Endothelial cell of umbilical vein (primary cell): Measurements from ENCODE around the gene CERS6. TPM values are rescaled to one million over a fixed set of nuclear protein-coding genes. Genes with fewer than 3 reads are reported as not detected.

ENCODE experiments used
- BruUV-seq: library from RNA; stranded (reverse); fragments of 400-500 nt; replicated peaks from 2 replicates; lab custom pipeline; 2021; lab: Mats Ljungman, UMichigan
- CTCF ChIA-PET: fragments of 300-600, 350-600 bp; sonication (Branson Sonifier 250); formaldehyde crosslinking; loops from one replicate; lab custom pipeline; 2021; ENCODE audit warnings: antibody characterized with exemption, inconsistent platforms; lab: Charles Lee
- POLR2A ChIA-PET: fragments of 300-600, 350-600 bp; sonication (Branson Sonifier 250); formaldehyde crosslinking; loops from one replicate; lab custom pipeline; 2021; ENCODE audit warnings: antibody characterized with exemption, inconsistent platforms; lab: Charles Lee
- DNase-seq: peaks from one replicate; pipeline ENCODE4 v3.0.0-alpha.2; 2011; ENCODE audit warnings: low read depth, low spot score
- FAIRE-seq: peaks from 2 replicates; lab custom pipeline; 2011; peaks lifted over from hg19 to GRCh38; lab: Jason Lieb, UNC
- H2AFZ ChIP-seq: 2 replicates; pipeline ENCODE4 v1.6.0; 2012; ENCODE audit warnings: low read depth, low read length, control low read depth, inconsistent platforms
- H3K27ac ChIP-seq: 2 replicates; pipeline ENCODE4 v1.5.1; 2011; ENCODE audit warnings: low read depth, mild to moderate bottlenecking, control low read depth, low read length, moderate library complexity; ENCODE audit not compliant: insufficient read depth
- H3K27me3 ChIP-seq, 2 experiments: 2 replicates each; pipeline versions ENCODE4 v1.6.0 to v1.6.1; 2011; ENCODE audit warnings: low read length in 2 of 2, mixed read lengths in 1 of 2; ENCODE audit not compliant: control insufficient read depth in 2 of 2, insufficient read depth in 2 of 2
- H3K36me3 ChIP-seq, 2 experiments: 2 replicates in 1 of 2; 3 replicates in 1 of 2; pipeline ENCODE4 v1.5.1; 2011; ENCODE audit warnings: low read length in 2 of 2, mild to moderate bottlenecking in 1 of 2, moderate library complexity in 1 of 2; ENCODE audit not compliant: control insufficient read depth in 2 of 2, insufficient read depth in 2 of 2; ENCODE audit errors: extremely low read depth in 1 of 2
- H3K4me1 ChIP-seq: 3 replicates; pipeline ENCODE4 v1.5.1; 2011; ENCODE audit warnings: mild to moderate bottlenecking, low read length; ENCODE audit not compliant: control insufficient read depth, insufficient read depth; ENCODE audit errors: extremely low read depth
- H3K4me2 ChIP-seq: 2 replicates; pipeline ENCODE4 v1.6.1; 2011; ENCODE audit warnings: low read length, control low read depth, mixed read lengths; ENCODE audit not compliant: insufficient read depth
- H3K4me3 ChIP-seq, 3 experiments: fragments of 200-600 bp in 1 of 3; sonication (generic), shearing (Covaris generic) in 1 of 3; replicated peaks in 1 of 3; 2 replicates each; pipeline ENCODE4 v1.5.1; 2011 to 2016; ENCODE audit warnings: control low read depth in 3 of 3, low read length in 3 of 3, mild to moderate bottlenecking in 2 of 3, inconsistent platforms in 1 of 3, low read depth in 1 of 3, moderate library complexity in 1 of 3; ENCODE audit not compliant: insufficient read depth in 1 of 3
- H3K79me2 ChIP-seq: 2 replicates; pipeline ENCODE4 v1.6.0; 2012; ENCODE audit warnings: low read length, inconsistent platforms; ENCODE audit not compliant: control insufficient read depth, insufficient read depth
- H3K9ac ChIP-seq: replicated peaks from 2 replicates; pipeline ENCODE3; 2011; ENCODE audit warnings: low read length, control low read depth; ENCODE audit not compliant: insufficient read depth; ENCODE audit errors: extremely low read depth
- H3K9me1 ChIP-seq: replicated peaks from 3 replicates; pipeline ENCODE4 v1.6.0; 2011; ENCODE audit warnings: mild to moderate bottlenecking, low read length; ENCODE audit not compliant: control insufficient read depth, insufficient read depth; ENCODE audit errors: extremely low read depth
- H3K9me3 ChIP-seq: replicated peaks from 2 replicates; pipeline ENCODE4 v1.5.1; 2012; ENCODE audit warnings: low read length, inconsistent platforms; ENCODE audit not compliant: control insufficient read depth, insufficient read depth
- H4K20me1 ChIP-seq: replicated peaks from 2 replicates; pipeline ENCODE3; 2011; ENCODE audit warnings: mild to moderate bottlenecking, low read length; ENCODE audit not compliant: control insufficient read depth, insufficient read depth; ENCODE audit errors: extremely low read depth
- EZH2 ChIP-seq: IDR thresholded peaks from 2 replicates; pipeline ENCODE4 v1.6.1; 2012; ENCODE audit warnings: borderline replicate concordance, low read depth, mild to moderate bottlenecking, moderate library complexity, low read length, inconsistent platforms; ENCODE audit not compliant: severe bottlenecking
- FOS ChIP-seq: IDR thresholded peaks from 2 replicates; pipeline ENCODE4 v1.6.1; 2011; ENCODE audit warnings: mild to moderate bottlenecking, low read length, moderate library complexity, borderline replicate concordance; ENCODE audit not compliant: insufficient read depth
- JUN ChIP-seq: IDR thresholded peaks from 2 replicates; pipeline ENCODE4 v1.6.1; 2011; ENCODE audit warnings: borderline replicate concordance, low read depth; ENCODE audit not compliant: insufficient read length, insufficient read depth
- MYC ChIP-seq: IDR thresholded peaks from one replicate; pipeline ENCODE4 v1.6.1; 2011; ENCODE audit warnings: mild to moderate bottlenecking, low read depth, low read length
- POLR2A ChIP-seq: IDR thresholded peaks from 2 replicates; pipeline ENCODE4 v1.6.1; 2012; ENCODE audit warnings: low read depth, mild to moderate bottlenecking, control low read depth, low read length
- POLR2AphosphoS5 ChIP-seq: IDR thresholded peaks from 2 replicates; pipeline ENCODE4 v1.6.1; 2012; ENCODE audit warnings: low read depth, mild to moderate bottlenecking, control low read depth, low read length, moderate library complexity; ENCODE audit not compliant: insufficient read depth
- dilution Hi-C: fragments of 300-500 bp; cut with MboI; formaldehyde crosslinking; loops from one replicate; pipeline ENCODE4 v1.15.0; 2019; ENCODE audit warnings: low sequenced_read_pairs; ENCODE audit not compliant: extremely low pct_ligation_motif_present
- intact Hi-C: fragments of 100-400 bp; cut with micrococcal nuclease; formaldehyde crosslinking; loops from one replicate; pipeline ENCODE4 v1.10.0; 2022
- polyA plus RNA-seq, 4 experiments: library from polyadenylated mRNA; depleted of rRNA in 3 of 4; stranded (reverse) in 3 of 4; unstranded in 1 of 4; fragments of >200 nt; gene quantifications; 2 replicates each; pipeline versions ENCODE4 v1.2.1 to v1.2.3, GENCODE V29; 2011 to 2012; ENCODE audit warnings: missing spikeins in 1 of 4
- total RNA-seq: library from RNA; stranded (reverse); gene quantifications from 2 replicates; pipeline ENCODE4 v1.2.3, GENCODE V29; 2021
- TF ChIP-seq, protein P1 (sequence below): IDR thresholded peaks from 2 replicates; pipeline ENCODE4 v1.6.1; 2011; ENCODE audit not compliant: insufficient read depth, insufficient read length
- TF ChIP-seq, protein P2 (sequence below), 2 donors: IDR thresholded peaks; 1 replicate in 1 of 2; 2 replicates in 1 of 2; pipeline ENCODE4 v1.5.1; 2011; ENCODE audit warnings: low read length in 2 of 2, mild to moderate bottlenecking in 2 of 2, moderate library complexity in 2 of 2, control low read depth in 1 of 2, inconsistent platforms in 1 of 2, low read depth in 1 of 2; ENCODE audit not compliant: insufficient read depth in 1 of 2; ENCODE audit errors: extremely low read depth in 1 of 2

The CERS6 gene
- total and polyA plus RNA-seq, 2 donors (not counting 3 experiments of a cell fraction or from before 2014, with no cell fraction given): 2.7 to 11.7 TPM

DNA sequence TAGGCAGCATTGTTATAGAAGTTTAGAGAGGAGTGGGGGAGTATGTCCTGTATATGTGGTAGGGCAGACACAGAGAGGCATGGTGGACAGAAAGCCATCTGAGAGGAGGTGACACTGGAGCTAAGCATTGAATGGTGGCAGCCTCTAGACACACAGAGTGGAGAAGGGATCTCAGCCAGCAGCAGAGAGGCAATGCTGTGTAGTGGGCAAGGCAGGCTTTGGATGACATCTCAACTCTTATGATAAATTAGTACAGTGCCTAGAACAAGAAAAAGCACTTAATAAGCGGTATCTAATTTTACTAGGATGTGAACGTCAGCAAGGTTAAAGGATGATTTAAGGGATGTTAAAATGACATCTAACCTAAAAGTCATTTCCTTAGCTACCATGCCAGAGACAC lies 22.5 kb upstream of the CERS6 start:
- ChIA-PET CTCF (no interaction called here), POLR2A (no interaction called here)
- Histone ChIP-seq H3K9ac (no peak overlapping the region), H3K4me2 (no peak overlapping the region), H3K9me3 (no peaks in the 10 kb centered on the region), H2AFZ (no peak overlapping the region), H3K9me1 (no peaks in the 10 kb centered on the region), H3K36me3 (no peaks in the 10 kb centered on the region), H3K27ac (no peak overlapping the region), H3K4me3 (no peak overlapping the region), H3K79me2 (no peaks in the 10 kb centered on the region), H4K20me1 (no peaks in the 10 kb centered on the region), H3K4me1 (no peaks in the 10 kb centered on the region), H3K27me3 (peaks cover 2 to 3% of the 10 kb centered on the region in 2 experiments)
- TF ChIP-seq EZH2 (no peak), MYC (no peak), JUN (no peak)
- TF ChIP-seq, protein P1, sequence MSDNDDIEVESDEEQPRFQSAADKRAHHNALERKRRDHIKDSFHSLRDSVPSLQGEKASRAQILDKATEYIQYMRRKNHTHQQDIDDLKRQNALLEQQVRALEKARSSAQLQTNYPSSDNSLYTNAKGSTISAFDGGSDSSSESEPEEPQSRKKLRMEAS: no peak
- dilution Hi-C loops (no loop called here), intact Hi-C loops (no loop called here)
- FAIRE-seq (no peak), DNase-seq (no peak)
- no TSS peak for BruUV-seq

DNA sequence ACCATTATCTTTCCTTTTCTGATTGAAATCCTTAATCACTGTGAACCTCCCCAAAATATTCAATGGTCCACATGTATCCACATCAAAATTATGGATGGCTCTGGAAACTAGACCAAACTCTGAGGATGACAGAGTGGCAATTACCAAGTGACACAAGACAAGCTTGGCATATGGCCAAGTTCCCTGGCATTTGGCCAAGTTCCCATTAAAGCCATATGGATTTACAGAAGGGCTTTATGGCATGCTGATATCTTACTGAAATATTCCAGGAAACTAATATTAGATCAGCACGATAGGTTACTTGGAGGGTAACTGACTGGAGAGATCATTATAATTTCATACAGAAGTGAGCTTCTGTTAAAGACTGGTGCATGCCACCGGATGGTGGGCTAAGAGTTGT lies 21.9 kb upstream of the CERS6 start:
- H3K79me2 ChIP-seq: no peaks in the 10 kb centered on the region
- H3K9me1 ChIP-seq: no peaks in the 10 kb centered on the region
- H3K9ac ChIP-seq: no peak overlapping the region
- intact Hi-C loops: no loop called here
- H3K9me3 ChIP-seq: no peaks in the 10 kb centered on the region
- H4K20me1 ChIP-seq: no peaks in the 10 kb centered on the region
- no TSS peak for BruUV-seq
- DNase-seq (no peak), FAIRE-seq (no peak)
- dilution Hi-C loops: no loop called here
- H3K4me2 ChIP-seq: no peak overlapping the region
- H2AFZ ChIP-seq: no peak overlapping the region
- peaks cover 2 to 3% of the 10 kb centered on the region in 2 experiments for H3K27me3 ChIP-seq
- TF ChIP-seq POLR2AphosphoS5 (no peak), POLR2A (no peak), MYC (no peak), FOS (no peak), JUN (no peak)
- TF ChIP-seq, protein P1: no peak
- TF ChIP-seq, protein P2, sequence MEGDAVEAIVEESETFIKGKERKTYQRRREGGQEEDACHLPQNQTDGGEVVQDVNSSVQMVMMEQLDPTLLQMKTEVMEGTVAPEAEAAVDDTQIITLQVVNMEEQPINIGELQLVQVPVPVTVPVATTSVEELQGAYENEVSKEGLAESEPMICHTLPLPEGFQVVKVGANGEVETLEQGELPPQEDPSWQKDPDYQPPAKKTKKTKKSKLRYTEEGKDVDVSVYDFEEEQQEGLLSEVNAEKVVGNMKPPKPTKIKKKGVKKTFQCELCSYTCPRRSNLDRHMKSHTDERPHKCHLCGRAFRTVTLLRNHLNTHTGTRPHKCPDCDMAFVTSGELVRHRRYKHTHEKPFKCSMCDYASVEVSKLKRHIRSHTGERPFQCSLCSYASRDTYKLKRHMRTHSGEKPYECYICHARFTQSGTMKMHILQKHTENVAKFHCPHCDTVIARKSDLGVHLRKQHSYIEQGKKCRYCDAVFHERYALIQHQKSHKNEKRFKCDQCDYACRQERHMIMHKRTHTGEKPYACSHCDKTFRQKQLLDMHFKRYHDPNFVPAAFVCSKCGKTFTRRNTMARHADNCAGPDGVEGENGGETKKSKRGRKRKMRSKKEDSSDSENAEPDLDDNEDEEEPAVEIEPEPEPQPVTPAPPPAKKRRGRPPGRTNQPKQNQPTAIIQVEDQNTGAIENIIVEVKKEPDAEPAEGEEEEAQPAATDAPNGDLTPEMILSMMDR (IDR thresholded peaks at IDR 0.05; ENCODE audit: extremely low read depth in 1 of 2, insufficient read depth in 1 of 2, low read depth in 1 of 2, low read length in 2 of 2): no peak
- no peak overlapping the region for H3K4me3 ChIP-seq
- no peak overlapping the region for H3K27ac ChIP-seq
- POLR2A ChIA-PET: no interaction called here
- H3K36me3 ChIP-seq: no peaks in the 10 kb centered on the region
- no peaks in the 10 kb centered on the region for H3K4me1 ChIP-seq
- CTCF ChIA-PET: no interaction called here
